Fibroblast of lung (primary cell): ENCODE results near the gene OR51E1. TPM values are rescaled to one million over a fixed set of nuclear protein-coding genes. Genes with fewer than 3 reads are reported as not detected.

Experiments used
- DNase-seq, 2 donors: peaks; one replicate each; pipeline versions ENCODE4 v3.0.0 to v3.0.0-alpha.2; 2010; ENCODE audit warnings: low read depth in 2 of 2
- H2AFZ ChIP-seq: 2 replicates; pipeline ENCODE4 v1.5.1; 2012; ENCODE audit warnings: low read length, control low read depth, inconsistent platforms
- H3K27ac ChIP-seq: 2 replicates; pipeline ENCODE4 v1.5.1; 2011; ENCODE audit warnings: low read length, control low read depth; ENCODE audit not compliant: insufficient read depth
- H3K27me3 ChIP-seq: 2 replicates; pipeline ENCODE4 v1.5.1; 2011; ENCODE audit warnings: mild to moderate bottlenecking, low read length; ENCODE audit not compliant: control insufficient read depth, insufficient read depth
- H3K36me3 ChIP-seq: 2 replicates; pipeline ENCODE4 v1.5.1; 2011; ENCODE audit warnings: low read length; ENCODE audit not compliant: control insufficient read depth, insufficient read depth
- H3K4me1 ChIP-seq: 2 replicates; pipeline ENCODE4 v1.5.1; 2011; ENCODE audit warnings: low read length; ENCODE audit not compliant: control insufficient read depth, insufficient read depth; ENCODE audit errors: extremely low read depth
- H3K4me2 ChIP-seq: 2 replicates; pipeline ENCODE4 v1.5.1; 2011; ENCODE audit warnings: low read length, control low read depth; ENCODE audit not compliant: insufficient read depth; ENCODE audit errors: extremely low read depth
- H3K4me3 ChIP-seq, 4 experiments: fragments of 200-600 bp in 1 of 4; sonication (generic) in 1 of 4; replicated peaks in 1 of 4; 2 replicates each; pipeline ENCODE4 v1.5.1; 2011 to 2016; ENCODE audit warnings: low read length in 4 of 4, low read depth in 3 of 4, mild to moderate bottlenecking in 3 of 4, control low read depth in 2 of 4, inconsistent platforms in 1 of 4, mixed read lengths in 1 of 4; ENCODE audit not compliant: insufficient read depth in 1 of 4; ENCODE audit errors: control extremely low read depth in 1 of 4
- H3K79me2 ChIP-seq: 2 replicates; pipeline ENCODE4 v1.5.1; 2012; ENCODE audit warnings: mild to moderate bottlenecking, low read length, inconsistent platforms; ENCODE audit not compliant: control insufficient read depth, insufficient read depth
- H3K9ac ChIP-seq: 2 replicates; pipeline ENCODE4 v1.5.1; 2011; ENCODE audit warnings: mild to moderate bottlenecking, low read length, control low read depth; ENCODE audit not compliant: insufficient read depth
- H3K9me3 ChIP-seq: 2 replicates; pipeline ENCODE4 v1.5.1; 2012; ENCODE audit warnings: low read depth, low read length; ENCODE audit not compliant: control insufficient read depth, insufficient read depth
- H4K20me1 ChIP-seq: 2 replicates; pipeline ENCODE4 v1.5.1; 2011; ENCODE audit warnings: low read length; ENCODE audit not compliant: control insufficient read depth, insufficient read depth; ENCODE audit errors: extremely low read depth
- CTCF ChIP-seq, 2 donors: IDR thresholded peaks in 1 of 2; conservative IDR thresholded peaks in 1 of 2; 1 replicate in 1 of 2; 2 replicates in 1 of 2; pipeline ENCODE4 v1.5.1; 2011 to 2012; ENCODE audit warnings: low read length in 2 of 2, control low read depth in 1 of 2, inconsistent platforms in 1 of 2, low read depth in 1 of 2, mild to moderate bottlenecking in 1 of 2
- EZH2 ChIP-seq: IDR thresholded peaks from 2 replicates; pipeline ENCODE4 v1.5.1; 2012; ENCODE audit warnings: low read length, control low read depth, mild to moderate bottlenecking; ENCODE audit errors: missing control alignments
- polyA plus RNA-seq, 2 donors: library from polyadenylated mRNA; depleted of rRNA in 1 of 2; stranded (reverse) in 1 of 2; unstranded in 1 of 2; fragments of >200 nt; gene quantifications; 2 replicates each; pipeline ENCODE4 v1.2.1, GENCODE V29; 2011 to 2012; ENCODE audit warnings: missing spikeins in 1 of 2
- total RNA-seq: library from RNA; depleted of rRNA; stranded (reverse); fragments of >200 nt; gene quantifications from 2 replicates; pipeline ENCODE4 v1.2.1, GENCODE V29; 2014

The OR51E1 gene
- total and polyA plus RNA-seq, 2 donors (not counting 1 experiment from before 2014, with no cell fraction given) = not detected

DNA sequence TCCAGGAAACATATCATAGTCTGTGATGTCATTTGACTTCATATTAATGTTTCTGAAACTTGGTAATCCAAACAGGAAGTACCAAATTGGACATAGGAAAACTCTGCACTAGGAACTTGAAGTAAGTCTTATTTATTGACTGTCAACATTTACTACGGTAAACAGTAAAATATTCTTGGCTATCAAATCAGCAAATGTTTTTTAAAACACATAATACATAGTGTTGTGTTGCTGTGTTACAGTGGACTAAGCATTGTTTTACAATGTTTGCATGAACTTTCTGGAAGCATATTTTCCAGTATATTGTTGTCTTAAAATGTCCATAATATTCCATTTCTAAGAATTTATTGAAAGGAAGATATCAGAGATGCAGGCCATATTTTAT, 56.6 kb downstream of the OR51E1 start:
- H3K36me3 ChIP-seq = no peaks in the 10 kb centered on the region

DNA sequence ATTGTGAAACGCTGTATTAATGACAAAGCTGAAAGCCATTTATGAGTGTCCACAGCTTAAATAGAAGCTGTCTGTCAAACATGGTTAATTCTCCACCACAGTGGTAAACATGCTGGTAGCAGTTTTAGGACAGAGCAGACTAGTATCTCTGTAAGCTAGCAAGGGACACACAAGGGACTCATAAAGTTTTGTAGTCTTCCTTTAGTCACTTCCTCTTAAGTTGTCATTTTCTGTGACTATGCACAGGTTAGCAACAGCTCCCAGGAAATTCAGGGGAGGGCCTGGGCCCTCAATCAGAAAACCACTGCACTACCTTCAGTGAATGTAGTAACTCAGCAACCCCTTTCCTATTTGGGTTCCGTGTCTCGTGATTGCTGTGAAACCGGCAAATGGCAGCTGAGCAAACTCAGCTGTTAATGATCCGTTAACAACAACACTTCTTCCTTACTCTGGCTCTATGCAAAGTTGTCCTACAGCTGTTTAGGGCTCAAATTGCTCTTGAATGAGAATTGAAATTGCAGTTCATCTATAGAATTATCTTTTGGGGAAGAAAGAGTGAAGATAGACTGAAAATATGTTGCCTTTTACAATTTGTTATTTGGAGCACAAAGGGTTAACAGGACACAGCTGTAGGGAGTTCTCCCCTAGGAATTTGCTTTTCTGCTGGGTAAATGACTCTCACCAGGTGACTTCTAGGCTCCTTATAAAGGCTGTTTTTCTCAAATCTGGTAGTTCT, 60.4 kb downstream of the OR51E1 start, which contains the start of gene MMP26:
TSS of gene MMP26 (plus strand) at position 731 of the 736 bp plus-strand sequence.
- TF ChIP-seq CTCF (conservative IDR thresholded peaks at IDR 0.05 in 1 of 2, IDR thresholded peaks at IDR 0.05 in 1 of 2; ENCODE audit: low read depth in 1 of 2, low read length in 2 of 2) (no peak), EZH2 (no peak)
- no peaks in the 10 kb centered on the region for H3K4me1 ChIP-seq
- no peak within 1 kb of the TSS for H2AFZ ChIP-seq
- no peak for DNase-seq
- H3K4me2 ChIP-seq = no peak within 1 kb of the TSS
- no peak within 1 kb of the TSS for H3K4me3 ChIP-seq
- no peaks in the 10 kb centered on the region for H4K20me1 ChIP-seq
- H3K9me3 ChIP-seq = no peaks in the 10 kb centered on the region
- no peaks in the 10 kb centered on the region for H3K79me2 ChIP-seq
- no peak within 1 kb of the TSS for H3K9ac ChIP-seq
- H3K27ac ChIP-seq = no peak within 1 kb of the TSS
- H3K27me3 ChIP-seq = no peaks in the 10 kb centered on the region
- no peaks in the 10 kb centered on the region for H3K36me3 ChIP-seq

More for the DNA sequence above, 56.6 kb downstream of the OR51E1 start:
- TF ChIP-seq EZH2 = no peak
- no peak for TF ChIP-seq CTCF (conservative IDR thresholded peaks at IDR 0.05 in 1 of 2, IDR thresholded peaks at IDR 0.05 in 1 of 2; ENCODE audit: low read depth in 1 of 2, low read length in 2 of 2)
- no peaks in the 10 kb centered on the region for H3K27me3 ChIP-seq
- no peaks in the 10 kb centered on the region for H3K9me3 ChIP-seq
- no peak overlapping the region for H2AFZ ChIP-seq
- no peaks in the 10 kb centered on the region for H3K79me2 ChIP-seq
- H3K27ac ChIP-seq = no peak overlapping the region
- no peak overlapping the region for H3K4me3 ChIP-seq
- no peak for DNase-seq
- no peaks in the 10 kb centered on the region for H4K20me1 ChIP-seq
- H3K4me1 ChIP-seq = no peaks in the 10 kb centered on the region
- H3K9ac ChIP-seq = no peak overlapping the region
- no peak overlapping the region for H3K4me2 ChIP-seq

DNA sequence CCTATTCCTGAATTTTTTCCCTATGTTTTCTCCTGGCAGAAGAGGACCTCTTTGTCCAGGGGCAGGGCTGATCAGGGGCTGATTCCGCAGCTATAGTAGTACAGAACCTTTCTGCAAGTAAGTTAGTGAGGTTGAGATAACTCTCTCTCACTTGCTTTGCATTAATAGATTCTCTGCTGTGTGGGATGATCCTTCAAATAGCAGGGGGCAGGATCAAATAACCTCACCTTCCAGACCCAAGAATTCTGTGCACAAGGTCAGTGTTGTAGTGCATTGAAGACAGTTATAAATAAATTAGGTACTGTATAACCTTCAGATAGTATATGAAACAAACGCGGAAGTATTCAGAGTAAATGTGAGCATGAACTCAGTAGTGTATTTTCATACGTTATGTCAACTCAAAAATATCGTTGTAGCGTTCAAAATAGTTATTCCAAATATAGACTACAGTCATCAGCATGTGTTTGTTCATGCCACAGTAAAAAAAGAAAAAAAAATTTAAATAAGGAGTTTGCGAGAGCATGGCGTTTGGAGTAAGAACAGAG, 61.1 kb downstream of the OR51E1 start:
- Histone ChIP-seq H3K4me3 (no peak overlapping the region), H3K4me2 (no peak overlapping the region), H3K79me2 (no peaks in the 10 kb centered on the region), H3K27ac (no peak overlapping the region), H3K9me3 (no peaks in the 10 kb centered on the region), H2AFZ (no peak overlapping the region), H3K4me1 (no peaks in the 10 kb centered on the region), H4K20me1 (no peaks in the 10 kb centered on the region), H3K36me3 (no peaks in the 10 kb centered on the region), H3K9ac (no peak overlapping the region), H3K27me3 (no peaks in the 10 kb centered on the region)
- no peak for DNase-seq
- TF ChIP-seq CTCF (conservative IDR thresholded peaks at IDR 0.05 in 1 of 2, IDR thresholded peaks at IDR 0.05 in 1 of 2; ENCODE audit: low read depth in 1 of 2, low read length in 2 of 2) = no peak
- TF ChIP-seq EZH2 = no peak

Other genes starting within 250 kb of the OR51E1 start
- not detected in 2 replicates for gene OR52K2, start 194.7 kb upstream of the OR51E1 start, total RNA-seq
- not detected in 2 replicates for gene OR52K2, start 194.7 kb upstream of the OR51E1 start, polyA plus RNA-seq
- not detected in 2 replicates for gene OR52K1, start 161.3 kb upstream of the OR51E1 start, total RNA-seq
- gene OR52K1, start 161.3 kb upstream of the OR51E1 start, polyA plus RNA-seq = not detected in 2 replicates
- gene OR52M1, start 98.8 kb upstream of the OR51E1 start, total RNA-seq = not detected in 2 replicates
- not detected in 2 replicates for gene OR52M1, start 98.8 kb upstream of the OR51E1 start, polyA plus RNA-seq
- not detected in 2 replicates for gene OR52I2, start 62.2 kb upstream of the OR51E1 start, total RNA-seq
- gene OR52I2, start 62.2 kb upstream of the OR51E1 start, polyA plus RNA-seq = not detected in 2 replicates
- gene OR52I1, start 49.9 kb upstream of the OR51E1 start, total RNA-seq = not detected in 2 replicates
- gene OR52I1, start 49.9 kb upstream of the OR51E1 start, polyA plus RNA-seq = not detected in 2 replicates
- gene TRIM68, start 35.8 kb upstream of the OR51E1 start, total RNA-seq = 11.1 and 12.1 TPM in 2 replicates
- 6.5 and 6.6 TPM in 2 replicates for gene TRIM68, start 35.8 kb upstream of the OR51E1 start, polyA plus RNA-seq
- not detected in 2 replicates for gene OR51D1, start 6.5 kb upstream of the OR51E1 start, total RNA-seq
- gene OR51D1, start 6.5 kb upstream of the OR51E1 start, polyA plus RNA-seq = not detected in 2 replicates
- not detected in 2 replicates for gene OR51E2, start 53.9 kb downstream of the OR51E1 start, total RNA-seq
- 0.02 TPM in 1 of 2 replicates, not detected in the other for gene OR51E2, start 53.9 kb downstream of the OR51E1 start, polyA plus RNA-seq
- gene MMP26, start 60.8 kb downstream of the OR51E1 start, total RNA-seq = not detected in 2 replicates
- not detected in 2 replicates for gene MMP26, start 60.8 kb downstream of the OR51E1 start, polyA plus RNA-seq
- gene OR51F1, start 126.0 kb downstream of the OR51E1 start, total RNA-seq = not detected in 2 replicates
- gene OR51F1, start 126.0 kb downstream of the OR51E1 start, polyA plus RNA-seq = not detected in 2 replicates
- not detected in 2 replicates for gene OR52R1, start 160.4 kb downstream of the OR51E1 start, total RNA-seq
- not detected in 2 replicates for gene OR52R1, start 160.4 kb downstream of the OR51E1 start, polyA plus RNA-seq
- gene OR51F2, start 177.3 kb downstream of the OR51E1 start, total RNA-seq = not detected in 2 replicates
- gene OR51F2, start 177.3 kb downstream of the OR51E1 start, polyA plus RNA-seq = not detected in 2 replicates
- gene OR51S1, start 205.2 kb downstream of the OR51E1 start, total RNA-seq = not detected in 2 replicates
- not detected in 2 replicates for gene OR51S1, start 205.2 kb downstream of the OR51E1 start, polyA plus RNA-seq
- gene OR51T1, start 237.9 kb downstream of the OR51E1 start, total RNA-seq = not detected in 2 replicates
- not detected in 2 replicates for gene OR51T1, start 237.9 kb downstream of the OR51E1 start, polyA plus RNA-seq